ENCODE data around the gene CHMP1B.

CHMP1B gene

DNA sequence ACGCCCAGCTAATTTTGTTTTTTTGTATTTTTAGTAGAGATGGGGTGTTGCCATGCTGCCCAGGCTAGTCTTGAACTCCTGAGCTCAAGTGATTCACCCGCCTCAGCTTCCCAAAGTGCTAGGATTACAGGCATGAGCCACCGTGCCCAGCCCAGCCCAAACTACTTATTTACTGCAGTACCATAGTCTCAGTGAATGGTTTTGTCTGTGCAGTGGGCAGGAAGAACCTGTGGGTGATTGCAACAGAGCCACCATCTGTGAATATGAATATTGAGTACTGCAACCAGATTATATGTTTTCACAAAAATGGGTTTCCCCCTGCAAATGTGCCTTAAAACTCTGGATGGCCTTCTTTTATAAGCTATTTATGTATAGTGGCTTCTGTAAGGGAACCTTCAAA is 47.9 kb downstream of the CHMP1B start:
- in situ Hi-C loops (cut with MboI; ENCODE audit: low sequenced_read_pairs), result no loop called here

DNA sequence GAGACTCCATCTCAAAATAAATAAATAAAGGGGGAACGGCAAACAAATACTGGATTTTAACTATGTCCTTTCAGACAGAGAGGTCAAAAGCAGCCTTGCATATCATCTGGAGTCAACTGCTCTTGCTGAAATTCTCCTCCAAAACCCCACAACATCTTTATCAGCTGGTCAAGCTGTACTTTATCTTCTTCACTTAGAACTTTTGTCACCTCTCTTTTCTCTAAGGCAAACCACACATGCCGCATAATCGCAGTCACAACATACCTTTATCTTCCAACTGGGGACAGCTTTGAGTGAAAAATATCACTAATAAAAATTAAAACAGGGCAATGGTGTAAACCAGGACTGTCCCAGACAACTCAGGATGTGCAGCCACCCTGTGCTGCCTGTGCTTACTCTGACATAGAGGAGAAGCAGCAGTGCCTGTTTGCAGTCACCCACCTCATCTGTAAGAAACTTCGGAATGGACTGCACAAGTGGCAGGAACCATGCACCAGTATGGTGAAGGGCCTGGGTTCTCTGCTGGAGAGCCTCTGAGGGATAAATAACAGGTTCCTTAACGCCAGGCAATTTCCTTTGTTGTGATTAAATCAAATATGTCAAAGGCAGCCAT is 50.7 kb downstream of the CHMP1B start:
- in situ Hi-C loops (cut with MboI; ENCODE audit: low sequenced_read_pairs), result no loop called here

DNA sequence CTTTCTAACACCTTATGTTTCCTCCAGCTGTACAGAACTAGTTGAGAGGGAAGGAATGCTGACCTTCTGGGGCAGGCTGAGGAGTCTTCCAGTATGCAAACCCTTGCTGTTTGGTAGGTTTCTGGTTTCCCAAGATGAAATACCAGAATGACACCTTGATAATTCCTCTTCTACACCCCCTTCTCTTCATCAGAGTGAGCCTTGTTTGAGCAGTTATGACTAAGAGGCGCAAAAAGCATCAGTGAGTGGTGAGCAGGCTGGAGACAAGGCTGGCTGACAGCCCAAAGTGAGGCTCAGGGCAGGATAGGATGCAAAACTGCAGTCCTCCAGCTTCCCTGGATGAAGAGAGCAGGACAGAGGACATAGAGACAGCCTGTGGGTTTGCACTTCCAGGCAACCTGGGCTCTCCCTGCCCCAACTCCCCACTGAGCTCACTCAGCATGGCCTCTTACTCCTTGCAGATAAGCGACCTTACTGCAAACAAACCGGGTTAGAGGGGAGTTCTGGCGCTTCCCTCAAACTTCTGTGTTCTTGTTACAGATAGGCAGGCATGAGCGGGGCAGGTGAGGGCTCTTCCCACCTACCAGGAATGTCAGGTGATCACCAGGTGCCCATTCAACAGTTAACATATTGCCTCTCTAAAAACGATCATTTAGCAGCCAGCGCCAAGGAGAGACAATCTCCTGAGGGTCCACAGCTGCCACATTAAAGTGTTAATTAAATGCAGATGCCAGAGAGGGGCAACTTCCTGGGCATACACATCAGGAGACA is 51.5 kb downstream of the CHMP1B start:
- in situ Hi-C loops (cut with MboI; ENCODE audit: low sequenced_read_pairs), result no loop called here
